HG03520 (cell line): Measurements from ENCODE around the gene NF1.

Experiments used
- ATAC-seq: cut with Tn5 transposase; IDR thresholded peaks from one replicate; pipeline ENCODE4 v1.9.1; 2021; ENCODE audit warnings: mild to moderate bottlenecking, moderate library complexity; ENCODE audit not compliant: unreplicated experiment

Gene NF1

GRCh38 chr17:31418773-31419350 is 324.1 kb downstream of the NF1 start:
- ATAC-seq = no peak

GRCh38 chr17:31422443-31422842 is 327.7 kb downstream of the NF1 start:
- no peak for ATAC-seq

- no peak for ATAC-seq
Measured at GRCh38 chr17:31424944-31425281, 330.1 kb downstream of the NF1 start.

- ATAC-seq = no peak
Measured at GRCh38 chr17:31425282-31426040, 330.7 kb downstream of the NF1 start.
